NCI-H1105 (cell line): Measurements from ENCODE around the gene DNAJB12.

Experiments
- DNase-seq: peaks from one replicate; lab custom pipeline; 2025; lab: John Stamatoyannopoulos, UW

The DNAJB12 gene

GRCh38 chr10:72291019-72291532 lies 63.6 kb downstream of the DNAJB12 start:
- no peak for DNase-seq

GRCh38 chr10:72285972-72286521 lies 68.7 kb downstream of the DNAJB12 start:
- no peak for DNase-seq

DNA sequence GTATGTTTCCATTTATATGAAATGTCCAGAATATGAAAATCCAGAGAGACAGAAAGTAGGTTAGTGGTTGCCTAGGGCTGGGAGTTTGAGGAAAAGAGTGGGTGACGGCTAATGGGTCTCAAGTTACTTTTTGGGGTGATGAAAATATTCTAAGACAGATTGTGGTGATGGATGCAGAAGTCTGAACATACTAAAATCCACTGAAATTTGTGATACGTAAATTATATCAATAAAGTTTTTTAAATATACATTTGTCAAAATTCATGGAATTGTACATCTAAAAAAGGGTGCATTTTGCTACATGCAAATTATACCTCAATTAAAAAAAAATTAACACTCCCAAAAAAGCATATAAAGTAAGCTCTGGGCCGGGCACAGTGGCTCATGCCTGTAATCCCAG lies 71.6 kb downstream of the DNAJB12 start:
- DNase-seq: no peak
